Thyroid gland (tissue), 4 donors: ENCODE measurements around the gene CDC14A. TPM values are rescaled to one million over a fixed set of nuclear protein-coding genes. Genes with fewer than 3 reads are reported as not detected.

ENCODE experiments used
- DNase-seq, 2 donors: peaks; one replicate each; pipeline ENCODE4 v3.0.0-alpha.2; 2019
- H3K27ac ChIP-seq, 3 donors: fragments of 200-600 bp; sonication (generic); 1 replicate in 2 of 3; 2 replicates in 1 of 3; pipeline ENCODE4 v1.5.1; 2016 to 2019; ENCODE audit warnings: mild to moderate bottlenecking in 1 of 3, moderate library complexity in 1 of 3
- H3K27me3 ChIP-seq: fragments of 200-600 bp; sonication (generic); one replicate; pipeline ENCODE4 v1.5.1; 2019
- H3K36me3 ChIP-seq, 2 donors: fragments of 200-600 bp; sonication (generic); one replicate each; pipeline ENCODE4 v1.5.1; 2016 to 2019
- H3K4me1 ChIP-seq, 2 donors: fragments of 200-600 bp; sonication (generic); one replicate each; pipeline ENCODE4 v1.5.1; 2017 to 2019
- H3K4me3 ChIP-seq, 3 donors: fragments of 200-600 bp; sonication (generic); replicated peaks in 1 of 3; 1 replicate in 2 of 3; 2 replicates in 1 of 3; pipeline ENCODE4 v1.5.1; 2016; ENCODE audit warnings: mild to moderate bottlenecking in 1 of 3
- H3K9me3 ChIP-seq: fragments of 200-600 bp; sonication (generic); one replicate; pipeline ENCODE4 v1.5.1; 2017
- POLR2A ChIP-seq, 2 donors: fragments of 450-650 bp; IDR thresholded peaks; one replicate each; pipeline ENCODE4 v1.6.1; 2017; ENCODE audit warnings: antibody characterized with exemption in 2 of 2, mild to moderate bottlenecking in 2 of 2, moderate library complexity in 1 of 2
- whole genome bisulfite sequencing, 2 donors: methylation state at CpG; one replicate each; pipeline ENCODE4 v1.1.5; 2017; 5-methylcytosine and 5-hydroxymethylcytosine counted together
- intact Hi-C: fragments of 100-400 bp; cut with DNase I; formaldehyde crosslinking; loops from one replicate; pipeline ENCODE4 v1.15.1; 2023
- total RNA-seq, 4 donors: library from RNA; depleted of rRNA; stranded (reverse); fragments of >200 nt; gene quantifications; one replicate each; pipeline ENCODE4 v1.2.3, GENCODE V29; 2016
- TF ChIP-seq, protein P1 (sequence below), 6 experiments: fragments of 200-600 bp in 3 of 6; fragments of 450-650 bp in 3 of 6; sonication (generic) in 3 of 6; IDR thresholded peaks; one replicate each; pipeline ENCODE4 v1.5.1; 2016 to 2019; ENCODE audit warnings: antibody characterized with exemption in 6 of 6, mild to moderate bottlenecking in 2 of 6, inconsistent platforms in 1 of 6, moderate library complexity in 1 of 6

CDC14A gene, protein sequence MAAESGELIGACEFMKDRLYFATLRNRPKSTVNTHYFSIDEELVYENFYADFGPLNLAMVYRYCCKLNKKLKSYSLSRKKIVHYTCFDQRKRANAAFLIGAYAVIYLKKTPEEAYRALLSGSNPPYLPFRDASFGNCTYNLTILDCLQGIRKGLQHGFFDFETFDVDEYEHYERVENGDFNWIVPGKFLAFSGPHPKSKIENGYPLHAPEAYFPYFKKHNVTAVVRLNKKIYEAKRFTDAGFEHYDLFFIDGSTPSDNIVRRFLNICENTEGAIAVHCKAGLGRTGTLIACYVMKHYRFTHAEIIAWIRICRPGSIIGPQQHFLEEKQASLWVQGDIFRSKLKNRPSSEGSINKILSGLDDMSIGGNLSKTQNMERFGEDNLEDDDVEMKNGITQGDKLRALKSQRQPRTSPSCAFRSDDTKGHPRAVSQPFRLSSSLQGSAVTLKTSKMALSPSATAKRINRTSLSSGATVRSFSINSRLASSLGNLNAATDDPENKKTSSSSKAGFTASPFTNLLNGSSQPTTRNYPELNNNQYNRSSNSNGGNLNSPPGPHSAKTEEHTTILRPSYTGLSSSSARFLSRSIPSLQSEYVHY
- total RNA-seq = 10 to 100 TPM; 17.1 to 32.8 (median 28.0) TPM

DNA sequence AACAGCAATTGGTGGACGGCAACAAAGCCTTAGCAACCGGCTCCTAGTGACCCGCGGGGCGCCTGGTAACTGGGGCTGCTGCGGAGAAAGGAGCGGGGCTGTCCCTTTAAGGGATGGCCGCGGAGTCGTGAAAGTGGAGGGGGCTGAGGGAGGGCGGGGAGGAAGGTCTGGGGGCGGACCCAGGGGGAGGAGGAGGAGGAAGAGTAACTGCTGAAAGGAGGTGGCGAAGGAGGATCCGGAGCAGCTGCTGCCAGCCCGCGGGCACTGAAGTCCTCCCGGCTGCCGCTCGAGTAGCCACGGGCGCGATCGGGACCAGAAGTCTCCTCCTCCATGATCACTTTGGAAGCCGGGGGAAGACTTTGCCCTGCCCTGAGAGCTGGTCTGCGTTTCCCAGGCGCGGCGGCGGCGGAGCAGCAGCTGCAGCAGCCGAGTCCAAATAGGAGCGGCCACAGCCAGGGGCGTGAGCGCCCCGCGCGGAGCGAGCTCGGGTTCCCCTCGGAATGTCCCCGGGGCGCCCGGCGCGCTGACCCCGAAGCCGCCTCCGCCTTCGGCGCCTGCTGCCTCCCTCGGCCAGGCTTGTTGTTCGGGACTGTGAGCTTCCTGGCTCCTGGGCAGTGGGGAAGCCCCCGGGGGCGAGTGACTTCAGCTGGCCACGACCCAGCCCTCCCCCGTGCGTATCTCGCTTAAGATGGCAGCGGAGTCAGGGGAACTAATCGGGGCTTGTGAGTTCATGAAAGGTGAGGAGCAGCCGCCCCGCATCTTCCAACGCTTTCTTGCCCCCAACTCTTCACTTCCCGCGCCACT is at the start of gene CDC14A:
Gene CDC14A, plus strand, starts transcription at position 240 of the 804 bp plus-strand sequence. Its CDS starts 449 bp downstream, at position 689.
- intact Hi-C loops = loop anchor here (5.0 kb wide), 1 partner anchor 85 kb away; the partner anchor contains the start of gene RTCA
- Histone ChIP-seq H3K4me1 (peaks cover 16 to 18% of the 10 kb centered on the region in 2 donors), H3K36me3 (no peaks in the 10 kb centered on the region), H3K27ac (peak within 1 kb of the TSS; percentile 14 to 89 (median 70)), H3K4me3 (peak within 1 kb of the TSS; percentile 85 to 87 (median 86)), H3K27me3 (no peaks in the 10 kb centered on the region), H3K9me3 (no peaks in the 10 kb centered on the region)
- TF ChIP-seq, protein P1, sequence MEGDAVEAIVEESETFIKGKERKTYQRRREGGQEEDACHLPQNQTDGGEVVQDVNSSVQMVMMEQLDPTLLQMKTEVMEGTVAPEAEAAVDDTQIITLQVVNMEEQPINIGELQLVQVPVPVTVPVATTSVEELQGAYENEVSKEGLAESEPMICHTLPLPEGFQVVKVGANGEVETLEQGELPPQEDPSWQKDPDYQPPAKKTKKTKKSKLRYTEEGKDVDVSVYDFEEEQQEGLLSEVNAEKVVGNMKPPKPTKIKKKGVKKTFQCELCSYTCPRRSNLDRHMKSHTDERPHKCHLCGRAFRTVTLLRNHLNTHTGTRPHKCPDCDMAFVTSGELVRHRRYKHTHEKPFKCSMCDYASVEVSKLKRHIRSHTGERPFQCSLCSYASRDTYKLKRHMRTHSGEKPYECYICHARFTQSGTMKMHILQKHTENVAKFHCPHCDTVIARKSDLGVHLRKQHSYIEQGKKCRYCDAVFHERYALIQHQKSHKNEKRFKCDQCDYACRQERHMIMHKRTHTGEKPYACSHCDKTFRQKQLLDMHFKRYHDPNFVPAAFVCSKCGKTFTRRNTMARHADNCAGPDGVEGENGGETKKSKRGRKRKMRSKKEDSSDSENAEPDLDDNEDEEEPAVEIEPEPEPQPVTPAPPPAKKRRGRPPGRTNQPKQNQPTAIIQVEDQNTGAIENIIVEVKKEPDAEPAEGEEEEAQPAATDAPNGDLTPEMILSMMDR (IDR thresholded peaks at IDR 0.05) = peak in 1 of 6 experiments; percentile 6
- TF ChIP-seq POLR2A (IDR thresholded peaks at IDR 0.05) = peak; percentile 53 to 97
- 1% methylated on average over 34 to 38 of the region's 65 CpGs for WGBS, 2 donors
- peak; percentile 95 for DNase-seq

DNA sequence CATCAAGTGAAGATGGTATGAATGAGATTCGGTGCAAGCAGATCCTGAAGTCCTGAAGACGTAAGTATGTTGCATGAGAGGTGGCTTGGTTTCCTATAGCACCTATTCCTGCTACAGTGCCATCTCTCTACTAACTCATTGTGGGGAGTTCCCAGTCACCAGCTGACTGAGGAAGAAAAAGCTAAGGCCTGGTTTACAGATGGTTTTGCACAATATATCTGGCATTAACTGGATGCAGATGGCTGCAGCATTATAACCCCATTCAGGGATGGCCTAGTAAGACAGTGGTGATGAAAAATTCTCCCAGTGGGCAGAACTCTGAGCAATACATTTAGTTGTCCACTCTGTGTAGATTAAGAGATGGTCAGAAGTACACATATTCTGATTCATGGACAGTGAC is 49.6 kb upstream of the CDC14A start:
- intact Hi-C loops = no loop called here
- H3K9me3 ChIP-seq = no peaks in the 10 kb centered on the region
- no peak overlapping the region for H3K4me3 ChIP-seq
- no peak for DNase-seq
- no peaks in the 10 kb centered on the region for H3K27me3 ChIP-seq
- H3K36me3 ChIP-seq = no peaks in the 10 kb centered on the region
- no peak overlapping the region for H3K27ac ChIP-seq
- 91 to 98% methylated on average over 2 of the region's 2 CpGs for WGBS, 2 donors
- TF ChIP-seq, protein P1 (IDR thresholded peaks at IDR 0.05) = no peak
- no peak for TF ChIP-seq POLR2A (IDR thresholded peaks at IDR 0.05)
- no peaks in the 10 kb centered on the region for H3K4me1 ChIP-seq

DNA sequence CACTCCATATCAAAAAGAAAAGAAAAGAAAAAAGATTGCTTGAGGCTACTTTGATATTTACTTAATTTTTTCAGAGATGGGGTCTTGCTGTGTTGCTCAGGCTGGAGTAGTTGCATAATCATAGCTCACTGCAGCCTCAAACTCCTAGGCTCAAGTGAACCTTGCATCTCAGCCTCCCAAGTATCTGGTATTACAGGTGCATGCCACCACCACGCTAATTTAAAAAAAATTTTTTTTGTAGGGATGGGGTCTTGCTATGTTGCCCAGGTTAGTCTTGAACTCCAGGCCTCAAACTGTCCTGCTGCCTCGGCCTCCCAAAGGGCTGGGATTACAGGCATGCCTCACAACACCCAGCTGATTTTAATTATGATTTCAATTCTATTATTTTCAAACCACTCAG is 48.1 kb upstream of the CDC14A start:
- no peak for DNase-seq
- Histone ChIP-seq H3K27ac (no peak overlapping the region), H3K4me3 (no peak overlapping the region), H3K9me3 (no peaks in the 10 kb centered on the region), H3K27me3 (no peaks in the 10 kb centered on the region), H3K4me1 (no peaks in the 10 kb centered on the region), H3K36me3 (no peaks in the 10 kb centered on the region)
- TF ChIP-seq, protein P1 (IDR thresholded peaks at IDR 0.05) = no peak
- TF ChIP-seq POLR2A (IDR thresholded peaks at IDR 0.05) = no peak
- 86 to 100% methylated on average over 2 of the region's 2 CpGs for WGBS, 2 donors
- intact Hi-C loops = no loop called here

DNA sequence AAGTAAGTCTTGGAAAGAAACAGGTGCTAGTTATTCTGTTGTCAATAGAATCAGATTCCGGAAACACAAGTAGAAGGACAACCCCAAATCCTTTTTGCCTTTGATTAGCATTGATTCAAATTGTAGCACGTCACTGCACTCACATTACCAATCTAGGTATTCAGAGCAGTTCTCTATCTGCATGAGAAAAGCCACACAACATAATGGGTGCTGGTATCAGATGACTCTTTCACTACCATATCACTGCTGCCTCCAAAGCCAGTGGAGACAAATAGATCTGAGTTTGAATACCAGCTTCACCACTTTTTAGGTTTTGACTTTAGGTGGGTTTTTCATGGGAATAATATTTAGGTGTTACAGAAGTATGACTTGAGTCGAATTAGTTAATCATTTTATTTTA is 47.4 kb upstream of the CDC14A start:
- no peaks in the 10 kb centered on the region for H3K36me3 ChIP-seq
- WGBS, 2 donors = 87 to 91% methylated on average over 3 of the region's 3 CpGs
- DNase-seq = no peak
- intact Hi-C loops = no loop called here
- H3K9me3 ChIP-seq = no peaks in the 10 kb centered on the region
- H3K4me1 ChIP-seq = no peaks in the 10 kb centered on the region
- no peak overlapping the region for H3K27ac ChIP-seq
- H3K27me3 ChIP-seq = no peaks in the 10 kb centered on the region
- no peak overlapping the region for H3K4me3 ChIP-seq
- TF ChIP-seq POLR2A (IDR thresholded peaks at IDR 0.05) = no peak
- TF ChIP-seq, protein P1 (IDR thresholded peaks at IDR 0.05) = no peak
